ENCODE data around the gene SGSM1. TPM values are rescaled to one million over a fixed set of nuclear protein-coding genes. Genes with fewer than 3 reads are reported as not detected.

Gene SGSM1
- total RNA-seq, 1 donor from 2014 or later = under 0.01 TPM

DNA sequence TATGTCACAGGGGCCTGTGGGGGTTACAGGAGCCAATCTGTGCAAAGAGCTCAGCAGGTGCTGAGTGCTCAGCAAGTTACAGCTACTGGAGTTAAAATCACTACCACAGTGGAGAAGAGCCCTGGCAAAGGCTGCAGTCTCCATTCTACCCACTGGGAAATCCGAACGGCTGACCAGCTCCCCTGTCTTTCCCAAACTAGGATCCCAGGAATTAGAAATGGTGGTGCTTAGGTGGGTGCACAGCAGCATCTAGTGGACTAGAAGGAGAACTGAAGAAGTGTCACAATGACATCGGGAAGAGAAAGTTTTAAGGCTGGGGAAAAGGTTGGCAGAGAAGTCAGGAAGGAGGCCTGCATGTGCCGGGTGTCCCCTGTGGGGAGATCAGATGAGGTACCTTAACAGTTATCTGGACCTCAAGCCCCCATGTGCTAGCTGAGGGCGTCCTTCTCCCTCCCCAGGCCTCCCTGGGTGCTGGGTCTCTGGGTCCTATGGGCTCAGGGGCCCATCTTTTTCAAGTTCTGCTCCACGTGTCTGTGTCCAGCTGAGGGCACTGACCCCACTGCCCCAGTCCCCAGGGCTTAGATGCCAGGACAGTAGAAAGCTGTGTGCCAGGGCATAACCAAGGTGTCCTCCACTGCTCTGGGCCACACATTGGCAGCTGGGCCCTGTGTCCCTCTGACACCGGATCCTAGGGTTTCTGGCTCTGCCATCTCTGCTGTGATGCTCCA lies 33.4 kb upstream of the SGSM1 start:
- H3K4me1 ChIP-seq (ENCODE audit: control insufficient read depth in 3 of 3, insufficient read depth in 3 of 3, low read length in 3 of 3) = no peaks in the 10 kb centered on the region
- H3K9ac ChIP-seq (ENCODE audit: low read depth in 1 of 3, low read length in 3 of 3) = no peak overlapping the region
- H3K4me3 ChIP-seq (ENCODE audit: low read length in 3 of 3) = no peak overlapping the region
- H3K27ac ChIP-seq (ENCODE audit: low read depth, low read length) = no peak overlapping the region
- H3K27me3 ChIP-seq (ENCODE audit: control insufficient read depth in 3 of 3, insufficient read depth in 3 of 3, low read length in 3 of 3) = peaks cover 0 to 7% (median 5%) of the 10 kb centered on the region in 3 donors
- H3K36me3 ChIP-seq (ENCODE audit: control insufficient read depth in 3 of 3, insufficient read depth in 3 of 3, low read length in 3 of 3) = no peaks in the 10 kb centered on the region
- no peaks in the 10 kb centered on the region for H3K9me3 ChIP-seq (ENCODE audit: control insufficient read depth in 3 of 3, low read length in 3 of 3)

- H3K4me1 ChIP-seq (ENCODE audit: control insufficient read depth in 3 of 3, insufficient read depth in 3 of 3, low read length in 3 of 3) = no peaks in the 10 kb centered on the region
- H3K9ac ChIP-seq (ENCODE audit: low read depth in 1 of 3, low read length in 3 of 3) = no peak overlapping the region
- H3K36me3 ChIP-seq (ENCODE audit: control insufficient read depth in 3 of 3, insufficient read depth in 3 of 3, low read length in 3 of 3) = no peaks in the 10 kb centered on the region
- no peak overlapping the region for H3K4me3 ChIP-seq (ENCODE audit: low read length in 3 of 3)
- no peak overlapping the region for H3K27ac ChIP-seq (ENCODE audit: low read depth, low read length)
- peaks cover 0 to 7% (median 5%) of the 10 kb centered on the region in 3 donors for H3K27me3 ChIP-seq (ENCODE audit: control insufficient read depth in 3 of 3, insufficient read depth in 3 of 3, low read length in 3 of 3)
- H3K9me3 ChIP-seq (ENCODE audit: control insufficient read depth in 3 of 3, low read length in 3 of 3) = no peaks in the 10 kb centered on the region
Observed at GRCh38 chr22:24775769-24776492, 30.1 kb upstream of the SGSM1 start.

DNA sequence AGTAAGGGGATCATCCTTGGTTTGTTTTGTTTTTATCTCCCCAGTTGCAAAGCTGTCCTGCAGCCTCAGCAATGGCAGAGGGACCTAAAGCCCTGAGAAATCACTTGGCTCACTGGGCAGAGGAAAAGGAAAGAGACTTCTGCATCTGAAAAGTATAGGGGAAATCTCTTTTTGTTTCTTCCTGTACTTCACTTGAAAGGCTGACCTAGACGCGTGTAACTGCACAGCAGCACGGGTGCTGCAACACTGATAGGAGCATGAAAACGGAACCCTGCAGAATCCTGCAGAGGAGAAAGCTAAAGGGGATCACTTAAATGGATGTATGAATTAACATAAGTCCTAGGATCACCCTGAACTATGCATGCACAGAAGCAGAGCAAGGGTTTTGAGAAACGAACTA lies 29.5 kb upstream of the SGSM1 start:
- H3K27ac ChIP-seq (ENCODE audit: low read depth, low read length) = no peak overlapping the region
- peaks cover 0 to 7% (median 5%) of the 10 kb centered on the region in 3 donors for H3K27me3 ChIP-seq (ENCODE audit: control insufficient read depth in 3 of 3, insufficient read depth in 3 of 3, low read length in 3 of 3)
- H3K4me1 ChIP-seq (ENCODE audit: control insufficient read depth in 3 of 3, insufficient read depth in 3 of 3, low read length in 3 of 3) = no peaks in the 10 kb centered on the region
- no peak overlapping the region for H3K9ac ChIP-seq (ENCODE audit: low read depth in 1 of 3, low read length in 3 of 3)
- H3K36me3 ChIP-seq (ENCODE audit: control insufficient read depth in 3 of 3, insufficient read depth in 3 of 3, low read length in 3 of 3) = no peaks in the 10 kb centered on the region
- H3K9me3 ChIP-seq (ENCODE audit: control insufficient read depth in 3 of 3, low read length in 3 of 3) = no peaks in the 10 kb centered on the region
- no peak overlapping the region for H3K4me3 ChIP-seq (ENCODE audit: low read length in 3 of 3)

DNA sequence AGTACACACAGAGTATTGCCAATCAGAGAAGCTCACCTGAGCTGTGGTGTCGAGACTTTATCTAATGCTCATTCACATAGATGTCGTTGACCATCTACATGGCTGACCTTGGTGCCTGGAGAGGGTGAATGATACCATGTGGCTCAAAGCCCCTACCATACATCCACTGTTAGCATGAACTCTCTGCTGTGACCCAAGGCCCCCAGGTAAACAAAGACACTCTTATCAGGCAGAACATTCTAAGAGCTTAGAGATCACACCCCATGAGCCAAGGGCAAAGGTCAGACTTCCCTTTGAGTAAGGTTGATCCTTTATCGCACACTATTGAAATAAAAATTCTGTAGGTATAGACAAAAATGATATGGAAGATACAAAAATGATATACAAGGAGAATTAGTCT lies 16.5 kb upstream of the SGSM1 start:
- Histone ChIP-seq H3K4me3 (ENCODE audit: low read length in 3 of 3) (no peak overlapping the region), H3K36me3 (ENCODE audit: control insufficient read depth in 3 of 3, insufficient read depth in 3 of 3, low read length in 3 of 3) (no peaks in the 10 kb centered on the region), H3K27me3 (ENCODE audit: control insufficient read depth in 3 of 3, insufficient read depth in 3 of 3, low read length in 3 of 3) (peaks cover 0 to 14% (median 11%) of the 10 kb centered on the region in 3 donors), H3K4me1 (ENCODE audit: control insufficient read depth in 3 of 3, insufficient read depth in 3 of 3, low read length in 3 of 3) (no peaks in the 10 kb centered on the region), H3K9me3 (ENCODE audit: control insufficient read depth in 3 of 3, low read length in 3 of 3) (no peaks in the 10 kb centered on the region), H3K27ac (ENCODE audit: low read depth, low read length) (no peak overlapping the region), H3K9ac (ENCODE audit: low read depth in 1 of 3, low read length in 3 of 3) (no peak overlapping the region)

GRCh38 chr22:24791362-24791761 lies 14.6 kb upstream of the SGSM1 start:
- Histone ChIP-seq H3K9ac (ENCODE audit: low read depth in 1 of 3, low read length in 3 of 3) (no peak overlapping the region), H3K4me3 (ENCODE audit: low read length in 3 of 3) (no peak overlapping the region), H3K4me1 (ENCODE audit: control insufficient read depth in 3 of 3, insufficient read depth in 3 of 3, low read length in 3 of 3) (no peaks in the 10 kb centered on the region), H3K9me3 (ENCODE audit: control insufficient read depth in 3 of 3, low read length in 3 of 3) (no peaks in the 10 kb centered on the region), H3K36me3 (ENCODE audit: control insufficient read depth in 3 of 3, insufficient read depth in 3 of 3, low read length in 3 of 3) (no peaks in the 10 kb centered on the region), H3K27me3 (ENCODE audit: control insufficient read depth in 3 of 3, insufficient read depth in 3 of 3, low read length in 3 of 3) (peaks cover 0 to 7% (median 7%) of the 10 kb centered on the region in 3 donors), H3K27ac (ENCODE audit: low read depth, low read length) (no peak overlapping the region)

- no peak overlapping the region for H3K27ac ChIP-seq (ENCODE audit: low read depth, low read length)
- no peak overlapping the region for H3K4me3 ChIP-seq (ENCODE audit: low read length in 3 of 3)
- no peaks in the 10 kb centered on the region for H3K9me3 ChIP-seq (ENCODE audit: control insufficient read depth in 3 of 3, low read length in 3 of 3)
- H3K27me3 ChIP-seq (ENCODE audit: control insufficient read depth in 3 of 3, insufficient read depth in 3 of 3, low read length in 3 of 3) = peaks cover 0 to 5% (median 0%) of the 10 kb centered on the region in 3 donors
- no peak overlapping the region for H3K9ac ChIP-seq (ENCODE audit: low read depth in 1 of 3, low read length in 3 of 3)
- no peaks in the 10 kb centered on the region for H3K4me1 ChIP-seq (ENCODE audit: control insufficient read depth in 3 of 3, insufficient read depth in 3 of 3, low read length in 3 of 3)
- no peaks in the 10 kb centered on the region for H3K36me3 ChIP-seq (ENCODE audit: control insufficient read depth in 3 of 3, insufficient read depth in 3 of 3, low read length in 3 of 3)
Observed at GRCh38 chr22:24796056-24796455, 10.0 kb upstream of the SGSM1 start.

GRCh38 chr22:24796860-24797259 lies 9.2 kb upstream of the SGSM1 start:
- H3K9ac ChIP-seq (ENCODE audit: low read depth in 1 of 3, low read length in 3 of 3) = no peak overlapping the region
- no peaks in the 10 kb centered on the region for H3K4me1 ChIP-seq (ENCODE audit: control insufficient read depth in 3 of 3, insufficient read depth in 3 of 3, low read length in 3 of 3)
- H3K4me3 ChIP-seq (ENCODE audit: low read length in 3 of 3) = no peak overlapping the region
- H3K9me3 ChIP-seq (ENCODE audit: control insufficient read depth in 3 of 3, low read length in 3 of 3) = no peaks in the 10 kb centered on the region
- no peaks in the 10 kb centered on the region for H3K36me3 ChIP-seq (ENCODE audit: control insufficient read depth in 3 of 3, insufficient read depth in 3 of 3, low read length in 3 of 3)
- H3K27me3 ChIP-seq (ENCODE audit: control insufficient read depth in 3 of 3, insufficient read depth in 3 of 3, low read length in 3 of 3) = no peaks in the 10 kb centered on the region
- H3K27ac ChIP-seq (ENCODE audit: low read depth, low read length) = no peak overlapping the region

- no peaks in the 10 kb centered on the region for H3K9me3 ChIP-seq (ENCODE audit: control insufficient read depth in 3 of 3, low read length in 3 of 3)
Observed at GRCh38 chr22:24801901-24802465, 4.0 kb upstream of the SGSM1 start.

DNA sequence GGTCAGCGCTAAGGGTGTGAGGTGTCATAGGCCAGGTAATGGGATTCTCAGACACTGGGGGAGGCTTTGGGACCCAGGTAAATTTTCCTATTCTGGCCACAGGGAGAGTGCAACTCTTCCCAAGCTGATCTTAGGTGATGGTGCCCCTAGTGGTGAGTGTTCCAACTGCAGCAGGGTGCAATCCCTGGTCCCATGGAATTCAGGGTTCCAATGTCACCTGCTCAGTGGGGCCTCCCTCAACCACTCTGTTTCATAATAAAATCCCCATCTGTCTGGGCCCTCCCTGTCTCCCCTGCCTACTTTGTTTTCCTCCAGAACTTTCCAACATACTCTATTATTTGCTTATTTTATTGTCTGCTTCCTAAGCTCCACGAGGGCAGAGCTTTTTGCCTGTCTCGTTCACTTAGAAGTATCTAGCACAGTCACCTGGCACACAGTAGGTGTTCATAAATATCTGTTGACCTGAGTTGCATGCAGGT lies 2.9 kb upstream of the SGSM1 start:
- H3K36me3 ChIP-seq (ENCODE audit: control insufficient read depth in 3 of 3, insufficient read depth in 3 of 3, low read length in 3 of 3) = no peaks in the 10 kb centered on the region
- H3K27ac ChIP-seq (ENCODE audit: low read depth, low read length) = no peak overlapping the region
- no peak overlapping the region for H3K9ac ChIP-seq (ENCODE audit: low read depth in 1 of 3, low read length in 3 of 3)
- H3K4me3 ChIP-seq (ENCODE audit: low read length in 3 of 3) = no peak overlapping the region
- H3K9me3 ChIP-seq (ENCODE audit: control insufficient read depth in 3 of 3, low read length in 3 of 3) = no peaks in the 10 kb centered on the region
- H3K27me3 ChIP-seq (ENCODE audit: control insufficient read depth in 3 of 3, insufficient read depth in 3 of 3, low read length in 3 of 3) = no peaks in the 10 kb centered on the region
- peaks cover 4 to 10% (median 4%) of the 10 kb centered on the region in 3 donors for H3K4me1 ChIP-seq (ENCODE audit: control insufficient read depth in 3 of 3, insufficient read depth in 3 of 3, low read length in 3 of 3)

More at GRCh38 chr22:24801901-24802465, 4.0 kb upstream of the SGSM1 start:
- no peak overlapping the region for H3K4me3 ChIP-seq (ENCODE audit: low read length in 3 of 3)
- H3K4me1 ChIP-seq (ENCODE audit: control insufficient read depth in 3 of 3, insufficient read depth in 3 of 3, low read length in 3 of 3) = peaks cover 2 to 6% (median 4%) of the 10 kb centered on the region in 3 donors
- no peak overlapping the region for H3K9ac ChIP-seq (ENCODE audit: low read depth in 1 of 3, low read length in 3 of 3)
- H3K36me3 ChIP-seq (ENCODE audit: control insufficient read depth in 3 of 3, insufficient read depth in 3 of 3, low read length in 3 of 3) = no peaks in the 10 kb centered on the region
- H3K27me3 ChIP-seq (ENCODE audit: control insufficient read depth in 3 of 3, insufficient read depth in 3 of 3, low read length in 3 of 3) = no peaks in the 10 kb centered on the region
- H3K27ac ChIP-seq (ENCODE audit: low read depth, low read length) = no peak overlapping the region

- no peaks in the 10 kb centered on the region for H3K27me3 ChIP-seq (ENCODE audit: control insufficient read depth in 3 of 3, insufficient read depth in 3 of 3, low read length in 3 of 3)
- H3K9ac ChIP-seq (ENCODE audit: low read depth in 1 of 3, low read length in 3 of 3) = peak overlapping the region in 2 of 3 donors; percentile 64 to 80
- no peak overlapping the region for H3K27ac ChIP-seq (ENCODE audit: low read depth, low read length)
- no peaks in the 10 kb centered on the region for H3K9me3 ChIP-seq (ENCODE audit: control insufficient read depth in 3 of 3, low read length in 3 of 3)
- no peaks in the 10 kb centered on the region for H3K36me3 ChIP-seq (ENCODE audit: control insufficient read depth in 3 of 3, insufficient read depth in 3 of 3, low read length in 3 of 3)
- H3K4me1 ChIP-seq (ENCODE audit: control insufficient read depth in 3 of 3, insufficient read depth in 3 of 3, low read length in 3 of 3) = peaks cover 4 to 12% (median 10%) of the 10 kb centered on the region in 3 donors
- H3K4me3 ChIP-seq (ENCODE audit: low read length in 3 of 3) = peak overlapping the region in 2 of 3 donors; percentile 66 to 70
Observed at GRCh38 chr22:24806663-24807001, 621 bp downstream of the SGSM1 start.

Measured in skeletal muscle tissue (tissue), 4 donors.